Astrocyte (in vitro differentiated cells and primary cell): ENCODE results near the gene SPTLC2.

Experiments used
- CTCF ChIP-seq: IDR thresholded peaks from 2 replicates; pipeline ENCODE4 v1.5.1; 2011; ENCODE audit warnings: low read depth, mild to moderate bottlenecking, inconsistent platforms, low read length, moderate library complexity; ENCODE audit not compliant: insufficient read depth
- EZH2 ChIP-seq: IDR thresholded peaks from 2 replicates; pipeline ENCODE4 v1.6.1; 2012; ENCODE audit warnings: mild to moderate bottlenecking, low read length, inconsistent platforms; ENCODE audit not compliant: insufficient read depth

DNA sequence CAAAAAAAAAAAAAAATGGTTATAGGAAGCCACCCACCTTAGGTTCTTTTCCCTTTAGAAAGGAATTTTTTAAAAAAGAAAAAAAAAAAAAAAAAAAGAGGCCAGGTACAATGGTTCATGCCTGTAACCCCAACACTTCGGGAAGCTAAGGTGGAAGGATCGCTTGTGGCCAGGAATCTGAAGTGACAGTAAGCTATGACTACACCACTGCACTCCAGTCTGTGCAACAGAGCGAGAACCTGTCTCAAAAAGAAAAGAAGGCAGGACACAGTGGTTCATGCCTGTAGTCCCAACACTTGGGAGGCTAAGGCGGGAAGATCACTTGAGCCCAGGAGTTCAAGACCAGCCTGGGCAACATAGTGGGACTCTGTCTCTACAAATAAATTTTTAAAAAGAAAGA, 36.0 kb downstream of the SPTLC2 start:
- TF ChIP-seq CTCF = no peak
- no peak for TF ChIP-seq EZH2
